ENCODE measurements around the gene PLXDC2. TPM values are rescaled to one million over a fixed set of nuclear protein-coding genes. Genes with fewer than 3 reads are reported as not detected.

The PLXDC2 gene
- total RNA-seq, 1 donor, result 3.2 TPM

DNA sequence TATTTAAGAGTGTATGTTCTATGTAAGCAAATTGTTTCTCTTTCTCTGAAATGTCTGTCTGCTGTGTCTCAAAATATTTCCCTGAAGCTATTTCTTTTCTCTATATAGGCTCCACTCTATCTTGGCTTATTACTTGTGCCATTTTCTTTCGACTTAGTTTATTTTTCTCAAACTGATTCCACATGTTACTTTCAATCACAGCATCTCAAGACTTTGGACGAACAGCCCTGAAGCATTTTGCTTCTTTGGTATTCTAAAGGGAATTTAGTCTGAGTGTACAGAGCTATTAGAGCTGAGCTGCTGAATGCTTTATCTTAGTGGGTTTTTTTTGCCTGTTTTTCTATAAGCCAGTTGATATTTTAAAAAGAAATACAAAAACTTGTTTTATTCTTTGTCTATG is 95.7 kb downstream of the PLXDC2 start:
- no peak for TF ChIP-seq CTCF (IDR thresholded peaks at IDR 0.05; ENCODE audit: insufficient read depth, low read length)
- no peak overlapping the region for H3K4me3 ChIP-seq (ENCODE audit: low read depth, low read length)
- no peak for DNase-seq (ENCODE audit: low read depth)

- DNase-seq (ENCODE audit: low read depth), result no peak
- H3K4me3 ChIP-seq (ENCODE audit: low read depth, low read length), result no peak overlapping the region
- no peak for TF ChIP-seq CTCF (IDR thresholded peaks at IDR 0.05; ENCODE audit: insufficient read depth, low read length)
Observed at GRCh38 chr10:19913987-19914386, 97.8 kb downstream of the PLXDC2 start.

GRCh38 chr10:19915125-19915524 is 98.9 kb downstream of the PLXDC2 start:
- TF ChIP-seq CTCF (IDR thresholded peaks at IDR 0.05; ENCODE audit: insufficient read depth, low read length), result no peak
- no peak overlapping the region for H3K4me3 ChIP-seq (ENCODE audit: low read depth, low read length)
- no peak for DNase-seq (ENCODE audit: low read depth)

DNA sequence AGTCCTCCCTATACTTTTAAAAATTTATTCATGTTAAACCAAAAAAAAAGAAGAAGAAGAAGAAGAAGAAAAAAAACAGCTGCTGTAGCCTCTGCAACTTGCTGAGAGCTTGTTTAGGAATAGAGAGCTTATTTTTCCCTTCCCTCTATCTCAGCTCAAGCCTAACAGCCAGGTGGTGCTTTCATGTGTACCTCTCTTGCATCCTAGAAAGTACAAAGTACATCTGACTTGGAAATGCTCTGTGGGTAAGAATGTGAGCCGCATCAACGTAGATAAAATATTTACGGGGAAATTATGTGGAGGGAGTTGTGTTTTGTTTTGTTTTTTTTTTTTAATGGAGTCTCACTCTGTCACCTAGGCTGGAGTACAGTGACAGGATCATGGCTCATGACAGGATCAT is 99.6 kb downstream of the PLXDC2 start:
- no peak overlapping the region for H3K4me3 ChIP-seq (ENCODE audit: low read depth, low read length)
- TF ChIP-seq CTCF (IDR thresholded peaks at IDR 0.05; ENCODE audit: insufficient read depth, low read length), result no peak
- no peak for DNase-seq (ENCODE audit: low read depth)

- no peak for DNase-seq (ENCODE audit: low read depth)
- no peak for TF ChIP-seq CTCF (IDR thresholded peaks at IDR 0.05; ENCODE audit: insufficient read depth, low read length)
- H3K4me3 ChIP-seq (ENCODE audit: low read depth, low read length), result no peak overlapping the region
Observed at GRCh38 chr10:19917751-19918478, 101.7 kb downstream of the PLXDC2 start.

DNA sequence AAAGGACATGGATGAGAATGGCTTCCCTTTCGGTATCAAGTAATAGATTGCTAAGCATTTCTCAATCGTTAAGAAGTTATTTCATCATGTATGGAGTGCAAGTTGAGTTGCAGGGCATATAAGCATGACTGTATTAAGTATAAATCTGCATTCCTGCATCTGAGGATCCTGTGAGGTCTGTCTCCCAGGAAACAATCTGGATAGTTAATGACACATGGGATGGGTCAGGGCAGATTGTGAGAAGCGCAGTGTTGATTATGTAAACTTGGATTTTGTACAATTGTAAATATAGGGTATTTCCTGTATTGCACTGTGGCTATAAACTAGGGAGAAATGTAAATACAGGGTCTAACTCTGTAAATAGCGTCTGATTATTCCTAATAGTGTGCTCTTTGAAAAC is 102.6 kb downstream of the PLXDC2 start:
- no peak overlapping the region for H3K4me3 ChIP-seq (ENCODE audit: low read depth, low read length)
- no peak for TF ChIP-seq CTCF (IDR thresholded peaks at IDR 0.05; ENCODE audit: insufficient read depth, low read length)
- peak; percentile 22 for DNase-seq (ENCODE audit: low read depth)

DNA sequence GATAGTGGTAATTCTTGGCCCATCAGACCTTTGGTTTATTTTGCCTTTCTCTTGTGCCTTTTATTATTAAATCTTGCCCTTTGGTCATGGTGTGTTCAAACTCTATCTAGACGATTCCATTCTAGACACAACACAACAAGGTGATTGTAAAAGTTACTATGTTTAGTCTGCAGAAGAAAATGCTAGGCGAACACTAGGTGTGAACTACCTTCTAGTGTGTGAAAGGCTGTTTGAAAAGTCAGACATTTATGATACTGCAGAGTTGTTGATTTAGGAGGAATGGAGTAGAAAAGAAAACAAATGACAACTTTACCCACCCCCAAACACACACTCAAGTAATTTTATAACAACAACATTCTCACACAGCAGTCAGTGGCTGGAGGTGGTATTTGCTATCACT is 103.4 kb downstream of the PLXDC2 start:
- no peak for TF ChIP-seq CTCF (IDR thresholded peaks at IDR 0.05; ENCODE audit: insufficient read depth, low read length)

More for the DNA sequence above, 103.4 kb downstream of the PLXDC2 start:
- no peak for DNase-seq (ENCODE audit: low read depth)
- no peak overlapping the region for H3K4me3 ChIP-seq (ENCODE audit: low read depth, low read length)

Measured in fibroblast of the aortic adventitia (primary cell).